ENCODE results near the gene AK5.

GRCh38 chr1:77589231-77589630 is 307.4 kb downstream of the AK5 start:
- TF ChIP-seq CTCF (IDR thresholded peaks at IDR 0.05) (no peak), POLR2A (IDR thresholded peaks at IDR 0.05) (no peak), EP300 (IDR thresholded peaks at IDR 0.05) (no peak)

Data from ovary (tissue), 3 donors.